D721Med (cell line): ENCODE measurements around the gene CCN5.
A peak's percentile ranks its signal among the peaks of the same experiment; 100 is the strongest.

ENCODE experiments used
- DNase-seq: peaks from one replicate; pipeline ENCODE4 v3.0.0; 2011; ENCODE audit warnings: low spot score; ENCODE audit not compliant: insufficient read length
- FAIRE-seq: peaks from 2 replicates; lab custom pipeline; 2011; peaks lifted over from hg19 to GRCh38; lab: Jason Lieb, UNC
- CTCF ChIP-seq: IDR thresholded peaks from 2 replicates; pipeline ENCODE4 v1.5.1; 2012; ENCODE audit warnings: mild to moderate bottlenecking, control low read depth; ENCODE audit not compliant: insufficient read depth; ENCODE audit errors: missing control alignments

CCN5 gene

GRCh38 chr20:44683263-44684046, 31.7 kb upstream of the CCN5 start:
- DNase-seq (peak; percentile 66), FAIRE-seq (no peak)
- TF ChIP-seq CTCF = peak; percentile 49

- no peak for DNase-seq
- FAIRE-seq = no peak
- TF ChIP-seq CTCF = no peak
Observed at GRCh38 chr20:44684047-44684967, 30.9 kb upstream of the CCN5 start.

- TF ChIP-seq CTCF = no peak
- DNase-seq = no peak
- no peak for FAIRE-seq
Observed at GRCh38 chr20:44686934-44687333, 28.2 kb upstream of the CCN5 start.

GRCh38 chr20:44688053-44688625, 27.0 kb upstream of the CCN5 start:
- DNase-seq (no peak), FAIRE-seq (no peak)
- no peak for TF ChIP-seq CTCF

- FAIRE-seq = no peak
- no peak for TF ChIP-seq CTCF
- DNase-seq = no peak
Observed at GRCh38 chr20:44689809-44690208, 25.4 kb upstream of the CCN5 start.

- DNase-seq (no peak), FAIRE-seq (no peak)
- no peak for TF ChIP-seq CTCF
Observed at GRCh38 chr20:44690781-44691423, 24.3 kb upstream of the CCN5 start.
